Left hindlimb (tissue), 1 donor: ENCODE data around the gene GPRASP1.

Source experiments
- DNase-seq: peaks from one replicate; pipeline ENCODE4 v3.0.0-alpha.2; 2018

GPRASP1 gene

GRCh38 chrX:102697494-102697893 is 46.2 kb downstream of the GPRASP1 start:
- DNase-seq = no peak
